OCI-LY7 (cell line): ENCODE results near the gene INPP5A. TPM values are rescaled to one million over a fixed set of nuclear protein-coding genes. Genes with fewer than 3 reads are reported as not detected.

Source experiments
- BruUV-seq: library from RNA; stranded (reverse); fragments of 400-500 nt; replicated peaks from 2 replicates; lab custom pipeline; 2021; lab: Mats Ljungman, UMichigan
- CTCF ChIA-PET: fragments of 300-600 bp; sonication (Branson Sonifier 250); formaldehyde crosslinking; loops from one replicate; lab custom pipeline; 2022; ENCODE audit warnings: antibody characterized with exemption; ENCODE audit not compliant: unreplicated experiment; lab: Charles Lee
- POLR2A ChIA-PET: fragments of 300-600 bp; sonication (Branson Sonifier 250); formaldehyde crosslinking; loops from one replicate; lab custom pipeline; 2022; ENCODE audit warnings: antibody characterized with exemption; lab: Charles Lee
- DNase-seq: peaks from one replicate; pipeline ENCODE4 v3.0.0-alpha.2; 2015; ENCODE audit warnings: low spot score
- H2AFZ ChIP-seq: fragments of 200-600 bp; sonication (generic), shearing (Covaris generic); 2 replicates; pipeline ENCODE4 v1.6.1; 2014; ENCODE audit warnings: mild to moderate bottlenecking, antibody characterized with exemption, low read length, moderate library complexity
- H3K27ac ChIP-seq: fragments of 200-600 bp; sonication (generic); 2 replicates; pipeline ENCODE4 v1.5.1; 2014; ENCODE audit warnings: mixed run types, low read depth, mild to moderate bottlenecking, moderate library complexity, low read length, inconsistent platforms; ENCODE audit not compliant: poor library complexity, severe bottlenecking
- H3K36me3 ChIP-seq: fragments of 200-600 bp; sonication (generic); 2 replicates; pipeline ENCODE4 v1.6.1; 2014; ENCODE audit warnings: mild to moderate bottlenecking, antibody characterized with exemption, low read length, moderate library complexity, mixed read lengths; ENCODE audit not compliant: insufficient read depth
- H3K4me1 ChIP-seq: fragments of 200-600 bp; sonication (generic); 2 replicates; pipeline ENCODE4 v1.5.1; 2014; ENCODE audit warnings: mild to moderate bottlenecking, low read length; ENCODE audit not compliant: insufficient read depth, poor library complexity, severe bottlenecking
- H3K4me2 ChIP-seq: fragments of 200-600 bp; sonication (generic); 2 replicates; pipeline ENCODE4 v1.6.1; 2014; ENCODE audit warnings: mild to moderate bottlenecking, low read length
- H3K4me3 ChIP-seq: fragments of 200-600 bp; sonication (generic); 2 replicates; pipeline ENCODE4 v1.5.1; 2014; ENCODE audit warnings: mild to moderate bottlenecking, low read depth, low read length; ENCODE audit not compliant: poor library complexity, severe bottlenecking
- H3K79me2 ChIP-seq: fragments of 200-600 bp; sonication (generic); 2 replicates; pipeline ENCODE4 v1.6.1; 2016; ENCODE audit warnings: low read depth, mild to moderate bottlenecking, low read length, moderate library complexity, mixed read lengths; ENCODE audit not compliant: insufficient read depth
- H3K9me2 ChIP-seq: fragments of 200-600 bp; sonication (generic); 2 replicates; pipeline ENCODE4 v1.6.1; 2016; ENCODE audit warnings: mild to moderate bottlenecking, low read length, mixed read lengths; ENCODE audit not compliant: insufficient read depth
- H3K9me3 ChIP-seq: fragments of 200-600 bp; sonication (generic); 2 replicates; pipeline ENCODE4 v1.6.1; 2014; ENCODE audit warnings: mild to moderate bottlenecking, mixed run types, low read length, mixed read lengths
- H4K20me1 ChIP-seq: fragments of 200-600 bp; sonication (generic); 2 replicates; pipeline ENCODE4 v1.6.1; 2014; ENCODE audit warnings: mild to moderate bottlenecking, antibody characterized with exemption, low read length, moderate library complexity, mixed read lengths; ENCODE audit not compliant: insufficient read depth
- CTCF ChIP-seq: fragments of 200-600 bp; sonication (generic); conservative IDR thresholded peaks from 2 replicates; pipeline ENCODE4 v1.5.1; 2014; ENCODE audit warnings: mild to moderate bottlenecking, antibody characterized with exemption, low read length, moderate library complexity, mixed read lengths
- EZH2phosphoT487 ChIP-seq: fragments of 200-600 bp; sonication (generic); IDR thresholded peaks from 2 replicates; pipeline ENCODE4 v1.6.1; 2018; ENCODE audit warnings: low read depth, borderline replicate concordance, mild to moderate bottlenecking, mixed run types, antibody characterized with exemption, low read length, moderate library complexity, mixed read lengths
- intact Hi-C: fragments of 100-400 bp; cut with micrococcal nuclease; formaldehyde crosslinking; loops from one replicate; pipeline ENCODE4 v1.10.0; 2022; ENCODE audit not compliant: unreplicated experiment
- total RNA-seq, 2 experiments: library from RNA; depleted of rRNA in 1 of 2; stranded (reverse); fragments of >200 nt in 1 of 2; shearing (Covaris generic) in 1 of 2; gene quantifications; 2 replicates each; pipeline ENCODE4 v1.2.3, GENCODE V29; 2014 to 2022

INPP5A gene
- total RNA-seq, 2 experiments from 2014 or later, result 14.5 to 18.4 TPM

GRCh38 chr10:132617737-132618052, 80.1 kb downstream of the INPP5A start:
- ChIA-PET POLR2A (no interaction called here), CTCF (no interaction called here)
- no peaks in the 10 kb centered on the region for H3K36me3 ChIP-seq
- no peak for DNase-seq
- no TSS peak for BruUV-seq
- H3K4me1 ChIP-seq, result no peaks in the 10 kb centered on the region
- no peaks in the 10 kb centered on the region for H3K79me2 ChIP-seq
- H3K9me3 ChIP-seq, result peaks cover 15% of the 10 kb centered on the region; the same call in 1 of the 2 replicates
- intact Hi-C loops, result no loop called here
- no peak overlapping the region for H3K27ac ChIP-seq
- no peak for TF ChIP-seq CTCF
- TF ChIP-seq EZH2phosphoT487, result no peak
- no peaks in the 10 kb centered on the region for H4K20me1 ChIP-seq
- no peak overlapping the region for H2AFZ ChIP-seq
- no peak overlapping the region for H3K4me3 ChIP-seq
- H3K4me2 ChIP-seq, result no peak overlapping the region
- H3K9me2 ChIP-seq, result no peaks in the 10 kb centered on the region

GRCh38 chr10:132618158-132618919, 80.8 kb downstream of the INPP5A start:
- H3K4me1 ChIP-seq, result no peaks in the 10 kb centered on the region
- H2AFZ ChIP-seq, result no peak overlapping the region
- H3K79me2 ChIP-seq, result no peaks in the 10 kb centered on the region
- ChIA-PET CTCF (no interaction called here), POLR2A (no interaction called here)
- no peaks in the 10 kb centered on the region for H4K20me1 ChIP-seq
- intact Hi-C loops, result no loop called here
- BruUV-seq, result no TSS peak
- DNase-seq, result no peak
- H3K9me3 ChIP-seq, result peaks cover 15% of the 10 kb centered on the region; the same call in 1 of the 2 replicates
- no peak overlapping the region for H3K27ac ChIP-seq
- no peak overlapping the region for H3K4me3 ChIP-seq
- TF ChIP-seq CTCF (no peak), EZH2phosphoT487 (no peak)
- no peak overlapping the region for H3K4me2 ChIP-seq
- no peaks in the 10 kb centered on the region for H3K9me2 ChIP-seq
- H3K36me3 ChIP-seq, result no peaks in the 10 kb centered on the region

- DNase-seq, result no peak
- intact Hi-C loops, result no loop called here
- no TSS peak for BruUV-seq
Measured at GRCh38 chr10:132619927-132620326, 82.3 kb downstream of the INPP5A start.

More at GRCh38 chr10:132619927-132620326, 82.3 kb downstream of the INPP5A start:
- ChIA-PET POLR2A (no interaction called here), CTCF (no interaction called here)
- H3K36me3 ChIP-seq, result no peaks in the 10 kb centered on the region
- TF ChIP-seq EZH2phosphoT487 (no peak), CTCF (no peak)
- H4K20me1 ChIP-seq, result no peaks in the 10 kb centered on the region
- no peak overlapping the region for H3K27ac ChIP-seq
- no peak overlapping the region for H3K4me2 ChIP-seq
- H2AFZ ChIP-seq, result no peak overlapping the region
- H3K9me2 ChIP-seq, result no peaks in the 10 kb centered on the region
- no peak overlapping the region for H3K4me3 ChIP-seq
- peaks cover 15% of the 10 kb centered on the region; the same call in 1 of the 2 replicates for H3K9me3 ChIP-seq
- H3K79me2 ChIP-seq, result no peaks in the 10 kb centered on the region
- H3K4me1 ChIP-seq, result no peaks in the 10 kb centered on the region
